CD4-positive, alpha-beta T cell treated with Interferon alpha-2 for 1 hour (primary cell): Measurements from ENCODE around the gene MAPK4.

Source experiments
- DNase-seq, 2 donors: peaks; one replicate each; pipeline ENCODE4 v3.0.0-alpha.2; 2020 to 2022

The MAPK4 gene

GRCh38 chr18:50626317-50626716 lies 66.4 kb downstream of the MAPK4 start:
- no peak for DNase-seq

- no peak for DNase-seq
These were observed 68.0 kb downstream of the MAPK4 start for GRCh38 chr18:50627594-50628532.

- DNase-seq: no peak
These were observed 68.6 kb downstream of the MAPK4 start for GRCh38 chr18:50628533-50628905.

- DNase-seq: no peak
These were observed 69.3 kb downstream of the MAPK4 start for GRCh38 chr18:50629148-50629631.

GRCh38 chr18:50630895-50631294 lies 71.0 kb downstream of the MAPK4 start:
- DNase-seq: no peak

GRCh38 chr18:50632895-50633515 lies 73.1 kb downstream of the MAPK4 start:
- no peak for DNase-seq

GRCh38 chr18:50633992-50634391 lies 74.1 kb downstream of the MAPK4 start:
- DNase-seq: no peak

- no peak for DNase-seq
These were observed 76.6 kb downstream of the MAPK4 start for GRCh38 chr18:50636366-50637057.

- no peak for DNase-seq
These were observed 78.4 kb downstream of the MAPK4 start for GRCh38 chr18:50638016-50638883.

- no peak for DNase-seq
These were observed 79.1 kb downstream of the MAPK4 start for GRCh38 chr18:50638884-50639420.

- no peak for DNase-seq
These were observed 79.8 kb downstream of the MAPK4 start for GRCh38 chr18:50639711-50640110.

- no peak for DNase-seq
These were observed 82.6 kb downstream of the MAPK4 start for GRCh38 chr18:50642439-50642838.

GRCh38 chr18:50644146-50644545 lies 84.3 kb downstream of the MAPK4 start:
- no peak for DNase-seq

- DNase-seq: no peak
These were observed 84.9 kb downstream of the MAPK4 start for GRCh38 chr18:50644807-50645206.

GRCh38 chr18:50647237-50647636 lies 87.3 kb downstream of the MAPK4 start:
- no peak for DNase-seq

GRCh38 chr18:50647792-50648191 lies 87.9 kb downstream of the MAPK4 start:
- no peak for DNase-seq

GRCh38 chr18:50649821-50650220 lies 89.9 kb downstream of the MAPK4 start:
- DNase-seq: no peak

GRCh38 chr18:50651334-50651733 lies 91.4 kb downstream of the MAPK4 start:
- no peak for DNase-seq

GRCh38 chr18:50653402-50654093 lies 93.7 kb downstream of the MAPK4 start:
- no peak for DNase-seq

- no peak for DNase-seq
These were observed 94.3 kb downstream of the MAPK4 start for GRCh38 chr18:50654211-50654610.
